GM19324 (cell line): ENCODE measurements around the gene RCOR1.
A peak's percentile ranks its signal among the peaks of the same experiment; 100 is the strongest.

Experiments
- ATAC-seq: cut with Tn5 transposase; IDR thresholded peaks from one replicate; pipeline ENCODE4 v1.9.1; 2021; ENCODE audit warnings: mild to moderate bottlenecking, moderate library complexity; ENCODE audit not compliant: unreplicated experiment, low FRiP score

RCOR1 gene

DNA sequence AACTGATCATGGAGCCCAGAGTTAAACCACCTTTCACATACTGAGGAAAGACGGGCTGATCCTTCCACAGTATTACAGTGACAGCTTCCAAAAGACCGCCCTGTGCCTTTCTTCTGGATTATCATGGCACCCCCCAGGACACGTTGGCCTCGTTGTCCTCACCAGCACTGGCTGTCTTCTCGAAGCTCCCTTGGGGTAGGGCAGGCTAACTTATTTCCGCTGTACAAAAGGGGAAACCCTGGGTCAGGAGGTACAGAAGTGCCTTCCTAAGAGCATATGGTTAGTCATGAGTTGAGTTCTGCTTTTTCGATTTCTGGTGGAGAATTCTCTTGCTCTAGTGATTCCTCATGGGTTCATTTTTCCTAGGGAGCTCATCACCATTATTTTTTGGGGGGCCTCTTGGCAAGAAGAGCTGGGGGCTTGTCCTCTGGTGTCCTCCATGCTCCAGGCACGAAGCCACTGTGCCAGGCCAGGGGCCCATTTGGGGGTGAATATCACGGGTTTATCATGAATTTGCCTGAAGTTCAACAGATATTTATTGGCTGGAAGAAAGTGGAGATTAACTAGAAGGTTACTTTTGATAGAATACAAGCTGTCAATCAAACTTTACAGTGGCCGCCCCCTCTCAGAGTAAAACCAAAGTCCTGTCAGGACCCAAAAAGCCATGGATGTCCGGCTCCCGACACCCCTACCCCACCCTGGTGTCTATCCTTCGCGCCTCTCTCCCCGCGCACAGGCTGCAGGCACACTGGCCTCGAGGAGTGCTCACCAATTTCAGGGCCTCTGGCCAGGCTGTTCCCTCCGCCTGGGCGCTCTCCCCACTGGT is 176.0 kb downstream of the RCOR1 start:
- peak; percentile 43 for ATAC-seq

DNA sequence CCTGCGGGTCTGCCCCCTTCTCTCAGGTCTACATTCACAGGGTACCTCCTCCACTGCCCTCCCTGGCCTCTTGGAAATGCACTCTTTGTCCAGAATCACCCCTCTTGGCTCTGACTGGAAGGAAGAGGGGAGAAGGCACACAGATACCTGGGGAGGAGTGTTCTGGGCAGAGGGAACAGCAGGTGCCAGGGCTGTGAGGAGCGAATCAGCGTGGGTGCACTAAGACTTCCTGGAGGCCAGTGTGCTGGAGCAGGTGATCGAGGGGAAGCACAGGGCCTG is 176.5 kb downstream of the RCOR1 start:
- no peak for ATAC-seq

DNA sequence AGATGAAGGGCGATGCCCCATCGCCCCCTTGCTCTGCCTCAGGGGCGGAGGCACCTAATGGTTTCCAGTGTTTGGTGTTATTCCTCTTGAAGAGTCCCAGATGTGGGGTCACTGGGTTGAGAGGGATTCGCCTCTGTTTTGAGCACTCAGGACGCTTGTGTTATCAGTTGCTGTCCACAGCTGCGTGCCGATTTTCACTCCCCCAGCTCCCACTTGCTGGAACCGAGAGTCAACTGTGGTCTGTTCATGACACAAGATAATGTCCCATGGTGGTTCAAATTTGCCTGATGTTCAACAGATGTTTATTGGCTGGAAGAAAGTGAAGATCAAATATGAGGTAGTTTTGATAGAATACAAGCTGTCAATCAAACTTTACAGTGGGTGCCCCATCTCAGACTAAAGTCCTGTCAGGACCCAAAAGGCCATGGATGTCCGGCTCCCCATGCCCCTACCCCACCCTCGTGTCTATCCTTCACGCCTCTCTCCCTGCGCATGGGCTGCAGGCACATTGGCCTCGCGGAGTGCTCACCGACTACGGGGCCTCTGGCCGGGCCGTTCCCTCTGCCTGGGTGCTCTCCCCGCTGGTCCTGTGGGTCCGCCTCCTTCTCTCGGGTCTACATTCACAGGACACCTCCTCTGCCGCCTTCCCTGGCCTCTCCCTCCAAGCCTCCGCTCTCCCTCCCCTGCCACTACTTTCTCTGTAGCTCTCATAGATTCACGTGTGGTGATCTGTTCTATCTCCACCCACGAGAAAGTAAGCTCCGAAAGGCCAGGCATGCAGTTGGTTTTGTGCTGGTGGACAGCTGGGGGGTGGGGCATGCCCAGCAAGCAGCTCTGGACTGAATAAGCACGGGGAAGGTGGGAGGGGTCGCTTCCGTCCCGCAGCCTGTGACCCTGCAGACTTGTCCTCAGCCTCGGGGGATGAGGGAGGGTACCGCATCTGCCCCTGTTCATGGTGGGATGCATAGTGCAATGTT is 178.0 kb downstream of the RCOR1 start:
- ATAC-seq = no peak

DNA sequence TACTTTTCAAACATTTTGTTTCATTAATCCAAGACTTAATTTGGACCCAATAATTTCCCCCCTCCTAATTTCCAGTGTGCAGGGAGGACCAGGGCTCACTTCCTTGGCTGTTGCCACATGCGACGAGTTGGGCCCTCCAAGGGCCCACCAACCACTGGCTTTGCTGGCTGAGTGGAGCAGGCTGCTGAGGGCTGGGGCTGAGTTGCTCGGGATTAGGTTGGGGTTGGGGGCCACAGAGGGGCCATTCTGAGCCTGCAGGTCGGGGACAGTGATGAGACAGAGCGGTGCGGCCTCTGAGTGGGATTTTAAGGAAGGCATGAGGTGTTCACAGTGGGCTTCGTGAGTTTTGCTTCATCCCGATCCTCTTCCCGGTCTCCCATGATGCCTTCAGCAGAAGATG is 178.7 kb downstream of the RCOR1 start:
- ATAC-seq = no peak

GRCh38 chr14:102772781-102773570 is 180.5 kb downstream of the RCOR1 start:
- no peak for ATAC-seq

- ATAC-seq = no peak
Observed at GRCh38 chr14:102774391-102775153, 182.1 kb downstream of the RCOR1 start.

- no peak for ATAC-seq
Observed at GRCh38 chr14:102775855-102776760, 183.7 kb downstream of the RCOR1 start.

DNA sequence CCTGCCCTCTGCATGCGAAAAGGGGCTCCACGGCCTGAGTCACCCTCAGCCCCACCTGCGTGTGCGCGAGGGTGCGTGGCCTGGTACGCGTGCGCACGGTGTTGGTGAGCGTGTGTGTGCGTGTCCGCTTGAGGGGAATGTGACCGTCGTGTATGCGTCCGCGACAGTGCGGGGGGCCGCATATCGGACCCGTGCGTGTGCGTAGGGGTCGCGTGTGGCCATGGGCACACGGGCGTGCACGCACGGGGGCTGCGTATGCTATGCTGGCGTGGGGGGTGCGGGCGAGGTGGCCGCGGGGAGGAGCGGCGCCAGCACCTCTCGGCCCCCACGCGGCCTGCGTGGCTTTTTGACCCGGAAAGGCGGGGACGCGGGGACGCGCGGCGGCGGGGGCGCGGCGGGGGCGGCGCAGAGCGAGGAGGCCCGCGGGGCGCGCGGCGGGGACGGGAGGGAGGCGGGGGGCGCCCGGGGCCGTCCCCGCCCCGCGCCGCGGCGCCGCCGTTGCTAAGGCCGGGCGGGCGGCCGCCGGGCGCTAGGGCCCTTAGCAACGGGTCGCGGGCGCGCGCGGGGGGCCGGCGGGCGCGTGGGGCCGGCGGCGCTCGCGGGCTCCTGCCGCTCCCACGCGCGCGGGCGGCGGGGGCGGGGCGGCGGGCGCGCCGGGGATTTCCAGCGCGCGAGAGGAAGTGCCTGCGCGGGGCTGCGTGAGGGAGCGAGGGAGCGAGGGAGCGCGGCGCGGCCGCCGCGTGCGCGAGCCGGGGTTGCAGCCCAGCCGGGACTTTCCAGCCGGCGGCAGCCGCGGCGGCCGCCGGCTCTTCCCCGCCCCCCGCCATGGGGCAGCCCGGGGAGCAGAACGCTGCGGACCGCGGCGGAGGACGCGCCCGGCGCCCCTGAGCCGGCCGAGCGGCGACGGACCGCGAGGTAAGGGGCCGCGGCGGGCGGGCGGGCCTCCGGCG is 184.6 kb downstream of the RCOR1 start, which contains the start of gene TRAF3:
TRAF3 (plus strand) TSS at position 689 of the 950 bp plus-strand sequence. CDS start 92,753 bp downstream, outside the sequence.
- peak; percentile 70 for ATAC-seq

DNA sequence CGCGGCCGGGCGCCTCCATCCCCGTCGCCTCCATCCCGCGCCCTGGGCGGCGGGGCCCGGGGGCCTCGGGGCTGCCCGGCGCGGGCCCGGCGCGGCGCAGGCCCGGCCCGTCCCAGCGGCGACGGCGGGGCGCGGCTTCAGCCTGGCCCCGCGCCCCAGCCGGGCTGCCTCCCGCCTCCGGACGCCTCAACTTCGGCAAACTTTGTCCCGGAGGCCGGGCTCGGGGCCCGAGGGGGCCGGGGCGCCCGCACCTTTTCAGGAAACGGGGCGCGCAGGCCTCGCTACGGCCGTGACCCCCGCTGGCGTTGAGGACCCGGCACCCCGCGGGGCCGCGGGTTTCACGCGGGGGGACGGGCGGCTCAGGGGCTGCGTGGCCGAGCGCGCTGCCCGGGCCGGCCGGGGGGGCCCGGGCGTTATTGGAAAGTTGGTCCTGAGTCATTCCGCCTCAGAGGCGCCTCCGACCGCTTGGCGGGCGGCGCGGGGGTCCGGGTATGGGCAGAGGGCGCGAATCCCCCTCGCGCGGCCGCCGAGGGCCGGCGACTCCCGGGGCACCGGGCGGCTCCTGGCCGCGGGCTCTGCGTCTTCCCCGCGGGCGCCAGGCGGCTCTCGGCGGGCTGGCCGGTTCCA is 185.4 kb downstream of the RCOR1 start:
- peak; percentile 7 for ATAC-seq

DNA sequence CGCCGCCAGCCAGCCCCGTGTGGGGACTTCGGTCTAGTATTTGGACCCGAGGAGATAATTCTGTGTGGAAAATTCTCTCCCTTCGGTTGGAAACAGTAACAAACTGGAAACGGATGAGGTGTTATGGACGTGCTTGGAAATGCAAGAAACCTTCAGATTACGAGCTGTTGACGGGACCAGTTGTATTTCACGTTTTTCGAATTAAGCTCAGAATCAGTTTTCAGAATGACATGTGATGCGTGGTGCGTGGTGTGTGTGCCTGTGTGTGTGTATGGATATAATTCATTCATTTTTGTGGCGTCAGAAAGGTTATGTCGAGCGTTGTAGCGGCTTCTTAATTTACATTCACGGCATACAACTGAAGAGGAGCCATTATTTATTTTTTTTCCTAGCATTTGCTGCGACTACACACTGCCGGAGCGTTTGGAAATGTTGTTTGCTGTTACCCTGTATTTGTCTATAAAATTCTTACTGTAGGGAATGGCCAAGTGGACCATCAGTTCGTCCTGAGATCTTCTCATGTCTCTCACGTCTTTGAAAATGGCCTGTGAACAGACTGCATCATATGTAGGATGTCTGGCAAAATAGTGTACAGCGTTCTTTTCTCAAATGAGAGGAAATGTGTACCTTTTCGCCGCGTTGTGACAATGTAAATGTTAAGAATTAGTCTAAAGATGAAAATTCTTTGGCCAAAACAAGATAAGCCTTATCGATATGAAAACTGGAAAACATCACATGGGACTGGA is 186.1 kb downstream of the RCOR1 start:
- ATAC-seq = no peak

DNA sequence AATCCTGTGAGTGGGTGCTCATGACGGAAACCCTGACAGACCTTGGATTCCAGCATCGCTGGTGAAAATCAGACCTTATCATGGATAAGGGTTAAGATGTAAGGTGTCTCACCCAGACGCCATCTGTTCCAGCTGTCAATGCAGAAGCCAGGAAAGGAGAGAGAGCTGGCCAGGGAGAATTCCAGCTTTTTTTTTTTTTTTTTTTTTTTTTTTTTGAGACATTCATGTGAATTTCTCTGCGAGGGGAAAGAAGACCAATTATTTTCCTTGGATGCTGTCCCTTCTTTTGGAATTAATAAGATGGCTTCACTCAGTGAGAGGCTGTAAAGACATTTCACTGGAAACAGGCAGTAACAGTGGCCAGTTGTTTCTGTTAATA is 186.6 kb downstream of the RCOR1 start:
- no peak for ATAC-seq

DNA sequence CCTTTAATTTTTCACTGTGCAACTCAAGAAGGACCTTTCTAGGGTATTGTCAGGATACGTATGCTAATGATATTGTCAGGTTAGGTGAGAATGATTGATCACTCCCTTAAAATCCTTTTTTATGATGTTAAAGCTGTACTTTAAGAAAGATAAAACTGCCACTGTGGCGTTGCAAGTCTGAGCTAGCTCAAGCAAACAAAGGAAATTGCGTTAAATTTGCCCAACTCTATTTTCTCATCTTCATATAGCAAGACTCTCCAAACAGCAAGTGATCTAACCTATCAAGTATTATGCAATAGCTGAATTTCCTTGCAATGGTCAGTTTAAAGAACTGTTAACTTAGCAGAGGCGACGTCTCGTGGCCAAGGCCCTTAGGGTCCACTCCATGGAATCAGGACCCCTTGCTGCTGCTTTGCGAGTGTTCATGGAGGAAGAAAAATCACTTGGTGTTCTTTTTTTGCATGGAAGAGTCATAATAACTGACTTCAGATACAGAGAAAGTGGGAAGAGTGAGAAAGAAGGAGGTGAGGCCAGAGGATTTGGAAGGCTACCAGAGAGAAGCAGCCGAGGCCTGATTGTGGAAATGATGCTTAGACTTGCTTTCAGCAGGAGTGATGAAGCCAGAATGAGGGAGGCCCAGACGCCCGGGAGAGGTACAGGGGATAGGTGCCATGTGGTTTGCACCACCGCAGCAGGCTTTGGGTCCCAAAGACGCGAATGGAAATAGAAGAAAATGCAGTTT is 187.3 kb downstream of the RCOR1 start:
- no peak for ATAC-seq
